ENCODE measurements around the gene HAGH.

Gene HAGH

GRCh38 chr16:1850981-1851380, 24.4 kb upstream of the HAGH start:
- no peak overlapping the region for H3K4me3 ChIP-seq (ENCODE audit: low read depth, low read length)
- no peak for TF ChIP-seq CTCF (IDR thresholded peaks at IDR 0.05; ENCODE audit: low read depth, low read length)

- no peak overlapping the region for H3K4me3 ChIP-seq (ENCODE audit: low read depth, low read length)
- TF ChIP-seq CTCF (IDR thresholded peaks at IDR 0.05; ENCODE audit: low read depth, low read length), result no peak
These were observed 19.8 kb upstream of the HAGH start for GRCh38 chr16:1846416-1846815.

- TF ChIP-seq CTCF (IDR thresholded peaks at IDR 0.05; ENCODE audit: low read depth, low read length), result no peak
- H3K4me3 ChIP-seq (ENCODE audit: low read depth, low read length), result no peak overlapping the region
These were observed 19.4 kb upstream of the HAGH start for GRCh38 chr16:1845985-1846384.

GRCh38 chr16:1839554-1839953, 12.9 kb upstream of the HAGH start:
- no peak for TF ChIP-seq CTCF (IDR thresholded peaks at IDR 0.05; ENCODE audit: low read depth, low read length)
- no peak overlapping the region for H3K4me3 ChIP-seq (ENCODE audit: low read depth, low read length)

GRCh38 chr16:1834096-1834495, 7.5 kb upstream of the HAGH start:
- H3K4me3 ChIP-seq (ENCODE audit: low read depth, low read length), result no peak overlapping the region
- TF ChIP-seq CTCF (IDR thresholded peaks at IDR 0.05; ENCODE audit: low read depth, low read length), result no peak

GRCh38 chr16:1832838-1833454, 6.3 kb upstream of the HAGH start:
- no peak overlapping the region for H3K4me3 ChIP-seq (ENCODE audit: low read depth, low read length)
- TF ChIP-seq CTCF (IDR thresholded peaks at IDR 0.05; ENCODE audit: low read depth, low read length), result no peak

- TF ChIP-seq CTCF (IDR thresholded peaks at IDR 0.05; ENCODE audit: low read depth, low read length), result no peak
- no peak overlapping the region for H3K4me3 ChIP-seq (ENCODE audit: low read depth, low read length)
These were observed 4.8 kb upstream of the HAGH start for GRCh38 chr16:1831186-1832075.

Data from WI38 (cell line).